GM19025 (cell line): Measurements from ENCODE around the gene SPATA31D4.

ENCODE experiments used
- ATAC-seq: cut with Tn5 transposase; IDR thresholded peaks from one replicate; pipeline ENCODE4 v1.9.1; 2021; ENCODE audit warnings: mild to moderate bottlenecking, low read depth, moderate library complexity; ENCODE audit not compliant: unreplicated experiment

The SPATA31D4 gene

GRCh38 chr9:81955625-81956024 is 27.4 kb downstream of the SPATA31D4 start:
- ATAC-seq: no peak

GRCh38 chr9:81964218-81965171 is 36.3 kb downstream of the SPATA31D4 start:
- ATAC-seq: no peak

GRCh38 chr9:81968026-81968425 is 39.8 kb downstream of the SPATA31D4 start:
- no peak for ATAC-seq

- no peak for ATAC-seq
Measured at GRCh38 chr9:81969971-81970370, 41.7 kb downstream of the SPATA31D4 start.

- no peak for ATAC-seq
Measured at GRCh38 chr9:81971727-81972126, 43.5 kb downstream of the SPATA31D4 start.

- ATAC-seq: no peak
Measured at GRCh38 chr9:81974764-81975163, 46.5 kb downstream of the SPATA31D4 start.

GRCh38 chr9:81976351-81976750 is 48.1 kb downstream of the SPATA31D4 start:
- ATAC-seq: no peak

GRCh38 chr9:81979196-81979595 is 51.0 kb downstream of the SPATA31D4 start:
- no peak for ATAC-seq

GRCh38 chr9:81980568-81980967 is 52.3 kb downstream of the SPATA31D4 start:
- no peak for ATAC-seq

- no peak for ATAC-seq
Measured at GRCh38 chr9:81981883-81982282, 53.7 kb downstream of the SPATA31D4 start.
